ENCODE results near the gene RNASE2. TPM values are rescaled to one million over a fixed set of nuclear protein-coding genes. Genes with fewer than 3 reads are reported as not detected.

RNASE2 gene
- total and polyA plus RNA-seq, 3 experiments from 2014 or later: not detected

GRCh38 chr14:20998139-20998538, 42.9 kb downstream of the RNASE2 start:
- no peak overlapping the region for H3K27ac ChIP-seq (ENCODE audit: low read depth, low read length)
- H3K36me3 ChIP-seq (ENCODE audit: insufficient read depth, low read length): peaks cover 30% of the 10 kb centered on the region
- CTCF ChIA-PET: interaction anchor here (1.1 to 3.5 kb wide), 5 partner anchors 10 to 94 kb away, joined by 4 to 17 read pairs (median 6); no protein-coding TSS in a partner anchor
- Mint-ChIP-seq H3K27me3 (no peaks in the 10 kb centered on the region), H3K36me3 (peaks cover 4 to 43% (median 28%) of the 10 kb centered on the region in 3 donors), H3K9me3 (no peaks in the 10 kb centered on the region), H3K4me3 (no peak overlapping the region), H3K27ac (peak overlapping the region in 4 of 8 donors; percentile 24 to 85 (median 46)), H3K4me1 (peaks cover 0 to 2% (median 0%) of the 10 kb centered on the region in 3 donors)
- no peak for DNase-seq
- H3K9me3 ChIP-seq (ENCODE audit: low read length): no peaks in the 10 kb centered on the region
- peaks cover 7% of the 10 kb centered on the region for H3K4me1 ChIP-seq (ENCODE audit: insufficient read depth, low read length)
- H3K27me3 ChIP-seq (ENCODE audit: insufficient read depth, low read length, poor library complexity, severe bottlenecking): no peaks in the 10 kb centered on the region
- H3K4me3 ChIP-seq (ENCODE audit: low read length): no peak overlapping the region
- POLR2A ChIA-PET: no interaction called here

GRCh38 chr14:20998674-20999366, 43.5 kb downstream of the RNASE2 start, which contains the start of gene SLC39A2:
Gene SLC39A2 (plus strand): TSS chr14:20999293. CDS start chr14:20999447, 154 bp downstream.
- POLR2A ChIA-PET: no interaction called here
- H3K4me1 ChIP-seq (ENCODE audit: insufficient read depth, low read length): peaks cover 7% of the 10 kb centered on the region
- H3K36me3 Mint-ChIP-seq: peaks cover 4 to 39% (median 27%) of the 10 kb centered on the region in 3 donors
- H3K36me3 ChIP-seq (ENCODE audit: insufficient read depth, low read length): peaks cover 27% of the 10 kb centered on the region
- CTCF ChIA-PET: interaction anchor here (1.1 to 3.5 kb wide), 3 partner anchors 9 to 27 kb away, joined by 5 to 17 read pairs (median 15); no protein-coding TSS in a partner anchor
- DNase-seq: no peak
- no peak within 1 kb of the TSS for H3K4me3 Mint-ChIP-seq
- H3K27me3 Mint-ChIP-seq: peaks cover 0 to 2% of the 10 kb centered on the region in 2 donors
- H3K27ac ChIP-seq (ENCODE audit: low read depth, low read length): no peak within 1 kb of the TSS
- no peaks in the 10 kb centered on the region for H3K9me3 ChIP-seq (ENCODE audit: low read length)
- H3K4me3 ChIP-seq (ENCODE audit: low read length): no peak within 1 kb of the TSS
- H3K27me3 ChIP-seq (ENCODE audit: insufficient read depth, low read length, poor library complexity, severe bottlenecking): no peaks in the 10 kb centered on the region
- H3K27ac Mint-ChIP-seq: peak within 1 kb of the TSS in 4 of 8 donors; percentile 24 to 85 (median 30)
- H3K4me1 Mint-ChIP-seq: peaks cover 0 to 1% (median 0%) of the 10 kb centered on the region in 3 donors
- no peaks in the 10 kb centered on the region for H3K9me3 Mint-ChIP-seq

GRCh38 chr14:20999591-20999990, 44.3 kb downstream of the RNASE2 start:
- H3K4me3 Mint-ChIP-seq: no peak overlapping the region
- peaks cover 20% of the 10 kb centered on the region for H3K36me3 ChIP-seq (ENCODE audit: insufficient read depth, low read length)
- H3K4me1 Mint-ChIP-seq: no peaks in the 10 kb centered on the region
- peaks cover 7% of the 10 kb centered on the region for H3K4me1 ChIP-seq (ENCODE audit: insufficient read depth, low read length)
- ChIA-PET POLR2A (no interaction called here), CTCF (interaction anchor here (3.5 kb wide), 1 partner anchor 15 kb away, joined by 17 read pairs; no protein-coding TSS in a partner anchor)
- H3K27me3 ChIP-seq (ENCODE audit: insufficient read depth, low read length, poor library complexity, severe bottlenecking): no peaks in the 10 kb centered on the region
- no peaks in the 10 kb centered on the region for H3K9me3 Mint-ChIP-seq
- no peaks in the 10 kb centered on the region for H3K9me3 ChIP-seq (ENCODE audit: low read length)
- no peak for DNase-seq
- no peak overlapping the region for H3K27ac ChIP-seq (ENCODE audit: low read depth, low read length)
- H3K36me3 Mint-ChIP-seq: peaks cover 4 to 32% (median 23%) of the 10 kb centered on the region in 3 donors
- no peak overlapping the region for H3K27ac Mint-ChIP-seq
- H3K27me3 Mint-ChIP-seq: peaks cover 0 to 3% of the 10 kb centered on the region in 2 donors
- no peak overlapping the region for H3K4me3 ChIP-seq (ENCODE audit: low read length)

GRCh38 chr14:21001218-21001617, 45.9 kb downstream of the RNASE2 start:
- H3K4me1 ChIP-seq (ENCODE audit: insufficient read depth, low read length): peaks cover 7% of the 10 kb centered on the region
- H3K27ac Mint-ChIP-seq: no peak overlapping the region
- H3K36me3 ChIP-seq (ENCODE audit: insufficient read depth, low read length): peaks cover 4% of the 10 kb centered on the region
- no peak overlapping the region for H3K4me3 Mint-ChIP-seq
- no peaks in the 10 kb centered on the region for H3K9me3 Mint-ChIP-seq
- no peaks in the 10 kb centered on the region for H3K27me3 ChIP-seq (ENCODE audit: insufficient read depth, low read length, poor library complexity, severe bottlenecking)
- no peaks in the 10 kb centered on the region for H3K4me1 Mint-ChIP-seq
- no peak for DNase-seq
- CTCF ChIA-PET: interaction anchor here (1.0 to 2.3 kb wide), 3 partner anchors 14 to 92 kb away, joined by 3 to 12 read pairs (median 6); no protein-coding TSS in a partner anchor
- H3K4me3 ChIP-seq (ENCODE audit: low read length): no peak overlapping the region
- no peak overlapping the region for H3K27ac ChIP-seq (ENCODE audit: low read depth, low read length)
- POLR2A ChIA-PET: no interaction called here
- H3K36me3 Mint-ChIP-seq: peaks cover under 1 to 16% (median 10%) of the 10 kb centered on the region in 3 donors
- peaks cover 0 to 3% of the 10 kb centered on the region in 2 donors for H3K27me3 Mint-ChIP-seq
- H3K9me3 ChIP-seq (ENCODE audit: low read length): no peaks in the 10 kb centered on the region

- ChIA-PET CTCF (interaction anchor here (0.9 to 3.1 kb wide), 2 partner anchors 11 to 89 kb away, joined by 3 to 23 read pairs; no protein-coding TSS in a partner anchor), POLR2A (no interaction called here)
- Mint-ChIP-seq H3K4me3 (no peak overlapping the region), H3K36me3 (peaks cover 0 to 3% (median 0%) of the 10 kb centered on the region in 3 donors), H3K27ac (no peak overlapping the region), H3K9me3 (no peaks in the 10 kb centered on the region), H3K4me1 (no peaks in the 10 kb centered on the region), H3K27me3 (peaks cover 3 to 6% of the 10 kb centered on the region in 2 donors)
- no peaks in the 10 kb centered on the region for H3K36me3 ChIP-seq (ENCODE audit: insufficient read depth, low read length)
- H3K27ac ChIP-seq (ENCODE audit: low read depth, low read length): no peak overlapping the region
- H3K4me1 ChIP-seq (ENCODE audit: insufficient read depth, low read length): no peaks in the 10 kb centered on the region
- no peak for DNase-seq
- H3K4me3 ChIP-seq (ENCODE audit: low read length): no peak overlapping the region
- H3K9me3 ChIP-seq (ENCODE audit: low read length): no peaks in the 10 kb centered on the region
- no peaks in the 10 kb centered on the region for H3K27me3 ChIP-seq (ENCODE audit: insufficient read depth, low read length, poor library complexity, severe bottlenecking)
Observed at GRCh38 chr14:21003788-21004346, 48.6 kb downstream of the RNASE2 start.

Other genes starting within 250 kb of the RNASE2 start
- not detected for gene EDDM3A, start 209.6 kb upstream of the RNASE2 start, total RNA-seq
- not detected for gene EDDM3A, start 209.6 kb upstream of the RNASE2 start, polyA plus RNA-seq
- gene EDDM3B, start 187.1 kb upstream of the RNASE2 start, total RNA-seq: not detected
- gene EDDM3B, start 187.1 kb upstream of the RNASE2 start, polyA plus RNA-seq: not detected
- under 1 TPM; 0.74 to 0.95 TPM for gene RNASE6, start 174.2 kb upstream of the RNASE2 start, total RNA-seq
- 9.8 TPM for gene RNASE6, start 174.2 kb upstream of the RNASE2 start, polyA plus RNA-seq
- gene RNASE1, start 152.6 kb upstream of the RNASE2 start, total RNA-seq: 1 to 10 TPM; 3.5 to 4.3 TPM
- gene RNASE1, start 152.6 kb upstream of the RNASE2 start, polyA plus RNA-seq: not detected
- gene RNASE3, start 64.1 kb upstream of the RNASE2 start, total RNA-seq: not detected
- gene RNASE3, start 64.1 kb upstream of the RNASE2 start, polyA plus RNA-seq: not detected
- gene METTL17, start 34.5 kb downstream of the RNASE2 start, total RNA-seq: 100 to 1,000 TPM; 102 to 107 TPM
- gene METTL17, start 34.5 kb downstream of the RNASE2 start, polyA plus RNA-seq: 43.9 TPM
- under 1 TPM in 1 of 2 experiments, not detected in 1; 0.16 TPM for gene SLC39A2, start 43.8 kb downstream of the RNASE2 start, total RNA-seq
- gene SLC39A2, start 43.8 kb downstream of the RNASE2 start, polyA plus RNA-seq: not detected
- 1 to 10 TPM; 4.8 to 5.0 TPM for gene NDRG2, start 69.6 kb downstream of the RNASE2 start, total RNA-seq
- 19.9 TPM for gene NDRG2, start 69.6 kb downstream of the RNASE2 start, polyA plus RNA-seq
- gene TPPP2, start 74.7 kb downstream of the RNASE2 start, total RNA-seq: not detected
- not detected for gene TPPP2, start 74.7 kb downstream of the RNASE2 start, polyA plus RNA-seq
- not detected for gene RNASE13, start 79.3 kb downstream of the RNASE2 start, total RNA-seq
- not detected for gene RNASE13, start 79.3 kb downstream of the RNASE2 start, polyA plus RNA-seq
- not detected for gene RNASE7, start 86.9 kb downstream of the RNASE2 start, total RNA-seq
- not detected for gene RNASE7, start 86.9 kb downstream of the RNASE2 start, polyA plus RNA-seq
- gene RNASE8, start 102.3 kb downstream of the RNASE2 start, total RNA-seq: not detected
- gene RNASE8, start 102.3 kb downstream of the RNASE2 start, polyA plus RNA-seq: not detected
- gene ARHGEF40, start 114.8 kb downstream of the RNASE2 start, total RNA-seq: under 1 TPM; 0.16 to 0.39 TPM
- gene ARHGEF40, start 114.8 kb downstream of the RNASE2 start, polyA plus RNA-seq: 0.40 TPM
- 1 to 10 TPM; 7.0 to 8.2 TPM for gene ZNF219, start 143.2 kb downstream of the RNASE2 start, total RNA-seq
- gene ZNF219, start 143.2 kb downstream of the RNASE2 start, polyA plus RNA-seq: 1.3 TPM
- gene TMEM253, start 145.6 kb downstream of the RNASE2 start, total RNA-seq: not detected
- not detected for gene TMEM253, start 145.6 kb downstream of the RNASE2 start, polyA plus RNA-seq
- gene OR5AU1, start 200.6 kb downstream of the RNASE2 start, total RNA-seq: not detected
- not detected for gene OR5AU1, start 200.6 kb downstream of the RNASE2 start, polyA plus RNA-seq